ENCODE measurements around the gene ENOX2. TPM values are rescaled to one million over a fixed set of nuclear protein-coding genes. Genes with fewer than 3 reads are reported as not detected.
A peak's percentile ranks its signal among the peaks of the same experiment; 100 is the strongest.

ENOX2 gene
- total RNA-seq, 1 experiment from 2014 or later = 4.0 TPM

GRCh38 chrX:130895299-130895698 lies 7.7 kb downstream of the ENOX2 start:
- no peaks in the 10 kb centered on the region for H3K27me3 ChIP-seq
- no peaks in the 10 kb centered on the region for H3K36me3 ChIP-seq
- H3K9me3 ChIP-seq = no peaks in the 10 kb centered on the region
- DNase-seq = no peak
- no peak overlapping the region for H3K4me3 ChIP-seq

- Histone ChIP-seq H3K4me3 (no peak overlapping the region), H3K36me3 (no peaks in the 10 kb centered on the region), H3K27me3 (no peaks in the 10 kb centered on the region), H3K9me3 (no peaks in the 10 kb centered on the region)
- DNase-seq = no peak
Observed at GRCh38 chrX:130893356-130894085, 9.5 kb downstream of the ENOX2 start.

- Histone ChIP-seq H3K36me3 (no peaks in the 10 kb centered on the region), H3K27me3 (no peaks in the 10 kb centered on the region), H3K9me3 (no peaks in the 10 kb centered on the region), H3K4me3 (no peak overlapping the region)
- no peak for DNase-seq
Observed at GRCh38 chrX:130887376-130887775, 15.6 kb downstream of the ENOX2 start.

GRCh38 chrX:130885996-130886395 lies 17.0 kb downstream of the ENOX2 start:
- Histone ChIP-seq H3K27me3 (no peaks in the 10 kb centered on the region), H3K36me3 (no peaks in the 10 kb centered on the region), H3K4me3 (no peak overlapping the region), H3K9me3 (no peaks in the 10 kb centered on the region)
- no peak for DNase-seq

GRCh38 chrX:130885508-130885907 lies 17.5 kb downstream of the ENOX2 start:
- no peaks in the 10 kb centered on the region for H3K36me3 ChIP-seq
- no peaks in the 10 kb centered on the region for H3K9me3 ChIP-seq
- no peak overlapping the region for H3K4me3 ChIP-seq
- no peaks in the 10 kb centered on the region for H3K27me3 ChIP-seq
- DNase-seq = no peak

GRCh38 chrX:130884627-130885026 lies 18.4 kb downstream of the ENOX2 start:
- Histone ChIP-seq H3K36me3 (no peaks in the 10 kb centered on the region), H3K27me3 (no peaks in the 10 kb centered on the region), H3K9me3 (no peaks in the 10 kb centered on the region), H3K4me3 (no peak overlapping the region)
- no peak for DNase-seq

- H3K4me3 ChIP-seq = no peak overlapping the region
- H3K9me3 ChIP-seq = no peaks in the 10 kb centered on the region
- no peaks in the 10 kb centered on the region for H3K36me3 ChIP-seq
- no peak for DNase-seq
- H3K27me3 ChIP-seq = no peaks in the 10 kb centered on the region
Observed at GRCh38 chrX:130879869-130880268, 23.1 kb downstream of the ENOX2 start.

GRCh38 chrX:130878350-130879341 lies 24.4 kb downstream of the ENOX2 start:
- no peaks in the 10 kb centered on the region for H3K36me3 ChIP-seq
- peak; percentile 70 for DNase-seq
- H3K4me3 ChIP-seq = no peak overlapping the region

GRCh38 chrX:130877892-130878341 lies 25.1 kb downstream of the ENOX2 start:
- H3K36me3 ChIP-seq = no peaks in the 10 kb centered on the region
- H3K27me3 ChIP-seq = no peaks in the 10 kb centered on the region
- DNase-seq = no peak
- no peaks in the 10 kb centered on the region for H3K9me3 ChIP-seq
- H3K4me3 ChIP-seq = no peak overlapping the region

More at GRCh38 chrX:130878350-130879341, 24.4 kb downstream of the ENOX2 start:
- Histone ChIP-seq H3K9me3 (no peaks in the 10 kb centered on the region), H3K27me3 (no peaks in the 10 kb centered on the region)

- DNase-seq = no peak
- Histone ChIP-seq H3K4me3 (no peak overlapping the region), H3K36me3 (no peaks in the 10 kb centered on the region)
Observed at GRCh38 chrX:130876226-130876625, 26.8 kb downstream of the ENOX2 start.

GRCh38 chrX:130874751-130875150 lies 28.3 kb downstream of the ENOX2 start:
- DNase-seq = peak; percentile 20
- Histone ChIP-seq H3K9me3 (no peaks in the 10 kb centered on the region), H3K27me3 (no peaks in the 10 kb centered on the region), H3K4me3 (no peak overlapping the region), H3K36me3 (no peaks in the 10 kb centered on the region)

More at GRCh38 chrX:130876226-130876625, 26.8 kb downstream of the ENOX2 start:
- H3K27me3 ChIP-seq = no peaks in the 10 kb centered on the region
- H3K9me3 ChIP-seq = no peaks in the 10 kb centered on the region

- no peak overlapping the region for H3K4me3 ChIP-seq
- DNase-seq = no peak
- H3K9me3 ChIP-seq = no peaks in the 10 kb centered on the region
- no peaks in the 10 kb centered on the region for H3K27me3 ChIP-seq
- no peaks in the 10 kb centered on the region for H3K36me3 ChIP-seq
Observed at GRCh38 chrX:130869239-130869638, 33.8 kb downstream of the ENOX2 start.

GRCh38 chrX:130861462-130861861 lies 41.5 kb downstream of the ENOX2 start:
- Histone ChIP-seq H3K4me3 (no peak overlapping the region), H3K36me3 (no peaks in the 10 kb centered on the region), H3K27me3 (no peaks in the 10 kb centered on the region), H3K9me3 (no peaks in the 10 kb centered on the region)
- DNase-seq = no peak

GRCh38 chrX:130857207-130857606 lies 45.8 kb downstream of the ENOX2 start:
- H3K4me3 ChIP-seq = no peak overlapping the region
- H3K27me3 ChIP-seq = no peaks in the 10 kb centered on the region
- no peaks in the 10 kb centered on the region for H3K36me3 ChIP-seq
- H3K9me3 ChIP-seq = no peaks in the 10 kb centered on the region
- DNase-seq = no peak

GRCh38 chrX:130851569-130851968 lies 51.4 kb downstream of the ENOX2 start:
- Histone ChIP-seq H3K4me3 (no peak overlapping the region), H3K36me3 (no peaks in the 10 kb centered on the region), H3K27me3 (no peaks in the 10 kb centered on the region), H3K9me3 (no peaks in the 10 kb centered on the region)
- no peak for DNase-seq

GRCh38 chrX:130848763-130849162 lies 54.2 kb downstream of the ENOX2 start:
- H3K36me3 ChIP-seq = no peaks in the 10 kb centered on the region
- H3K4me3 ChIP-seq = no peak overlapping the region
- no peak for DNase-seq
- H3K27me3 ChIP-seq = no peaks in the 10 kb centered on the region
- no peaks in the 10 kb centered on the region for H3K9me3 ChIP-seq

GRCh38 chrX:130846746-130847145 lies 56.3 kb downstream of the ENOX2 start:
- DNase-seq = no peak
- Histone ChIP-seq H3K27me3 (no peaks in the 10 kb centered on the region), H3K9me3 (no peaks in the 10 kb centered on the region), H3K4me3 (no peak overlapping the region), H3K36me3 (no peaks in the 10 kb centered on the region)
